HG02852 (cell line): ENCODE measurements around the gene VSTM2B.

Source experiments
- ATAC-seq: cut with Tn5 transposase; IDR thresholded peaks from one replicate; pipeline ENCODE4 v1.9.1; 2021; ENCODE audit warnings: mild to moderate bottlenecking, moderate library complexity; ENCODE audit not compliant: unreplicated experiment

VSTM2B gene

GRCh38 chr19:29495901-29496441, 29.8 kb upstream of the VSTM2B start:
- no peak for ATAC-seq

GRCh38 chr19:29497241-29497640, 28.6 kb upstream of the VSTM2B start:
- ATAC-seq, result no peak

GRCh38 chr19:29497686-29498436, 27.9 kb upstream of the VSTM2B start:
- no peak for ATAC-seq

- no peak for ATAC-seq
Observed at GRCh38 chr19:29499261-29499920, 26.4 kb upstream of the VSTM2B start.

GRCh38 chr19:29499921-29500590, 25.7 kb upstream of the VSTM2B start:
- no peak for ATAC-seq

GRCh38 chr19:29501816-29502580, 23.8 kb upstream of the VSTM2B start:
- no peak for ATAC-seq

GRCh38 chr19:29502581-29502850, 23.3 kb upstream of the VSTM2B start:
- ATAC-seq, result no peak

- ATAC-seq, result no peak
Observed at GRCh38 chr19:29503140-29503758, 22.5 kb upstream of the VSTM2B start.

- ATAC-seq, result no peak
Observed at GRCh38 chr19:29503785-29504184, 22.0 kb upstream of the VSTM2B start.

- no peak for ATAC-seq
Observed at GRCh38 chr19:29504454-29504853, 21.3 kb upstream of the VSTM2B start.

GRCh38 chr19:29505097-29505824, 20.5 kb upstream of the VSTM2B start:
- no peak for ATAC-seq

- ATAC-seq, result no peak
Observed at GRCh38 chr19:29506619-29506911, 19.2 kb upstream of the VSTM2B start.

- ATAC-seq, result no peak
Observed at GRCh38 chr19:29507081-29507860, 18.5 kb upstream of the VSTM2B start.

- no peak for ATAC-seq
Observed at GRCh38 chr19:29508181-29508580, 17.6 kb upstream of the VSTM2B start.

GRCh38 chr19:29509456-29509855, 16.3 kb upstream of the VSTM2B start:
- ATAC-seq, result no peak

- no peak for ATAC-seq
Observed at GRCh38 chr19:29510701-29511265, 15.0 kb upstream of the VSTM2B start.

- no peak for ATAC-seq
Observed at GRCh38 chr19:29511768-29512167, 14.0 kb upstream of the VSTM2B start.

GRCh38 chr19:29512748-29513147, 13.0 kb upstream of the VSTM2B start:
- ATAC-seq, result no peak

- no peak for ATAC-seq
Observed at GRCh38 chr19:29514525-29515232, 11.1 kb upstream of the VSTM2B start.
